NCI-H2171 treated with DMSO at 0.1 percent for 48 hours (cell line): ENCODE data around the gene KCNAB1.
"Not testable (repeated sequence)": the region's sequence is repeated elsewhere in the genome, so short reads cannot be mapped to it uniquely, and the experiment has no call there.

Source experiments
- DNase-seq: peaks from one replicate; lab custom pipeline; 2025; lab: John Stamatoyannopoulos, UW

Gene KCNAB1

DNA sequence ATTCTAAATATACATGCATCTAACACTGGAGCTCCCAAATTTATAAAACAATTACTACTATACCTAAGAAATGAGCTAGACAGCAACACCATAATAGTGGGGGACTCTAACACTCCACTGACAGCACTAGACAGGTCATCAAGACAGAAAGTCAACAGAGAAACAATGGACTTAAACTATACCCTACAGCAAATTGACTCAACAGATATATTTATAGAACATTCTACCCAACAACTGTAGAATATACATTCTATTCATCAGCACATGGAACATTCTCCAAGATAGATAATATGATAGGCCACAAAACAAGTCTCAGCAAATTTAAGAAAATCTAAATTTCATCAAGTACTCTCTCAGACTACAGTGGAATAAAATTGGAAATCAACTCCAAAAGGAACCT, 102.0 kb downstream of the KCNAB1 start:
- DNase-seq = not testable (repeated sequence)

DNA sequence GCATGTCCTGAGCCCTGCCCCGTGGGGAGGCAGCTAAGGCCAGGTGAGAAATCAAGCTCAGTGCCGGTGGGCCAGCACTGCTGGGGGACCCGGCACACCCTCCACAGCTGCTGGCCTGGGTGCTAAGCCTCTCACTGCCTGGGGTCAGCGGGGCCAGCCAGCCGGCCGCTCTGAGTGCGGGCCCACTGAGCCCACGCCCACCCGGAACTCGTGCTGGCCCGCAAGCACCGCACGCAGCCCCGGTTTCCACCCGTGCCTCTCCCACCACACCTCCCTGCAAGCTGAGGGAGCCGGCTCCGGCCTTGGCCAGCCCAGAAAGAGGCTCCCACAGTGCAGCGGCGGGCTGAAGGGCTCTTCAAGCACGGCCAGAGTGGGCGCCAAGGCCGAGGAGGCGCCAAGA, 103.7 kb downstream of the KCNAB1 start:
- DNase-seq = not testable (repeated sequence)

DNA sequence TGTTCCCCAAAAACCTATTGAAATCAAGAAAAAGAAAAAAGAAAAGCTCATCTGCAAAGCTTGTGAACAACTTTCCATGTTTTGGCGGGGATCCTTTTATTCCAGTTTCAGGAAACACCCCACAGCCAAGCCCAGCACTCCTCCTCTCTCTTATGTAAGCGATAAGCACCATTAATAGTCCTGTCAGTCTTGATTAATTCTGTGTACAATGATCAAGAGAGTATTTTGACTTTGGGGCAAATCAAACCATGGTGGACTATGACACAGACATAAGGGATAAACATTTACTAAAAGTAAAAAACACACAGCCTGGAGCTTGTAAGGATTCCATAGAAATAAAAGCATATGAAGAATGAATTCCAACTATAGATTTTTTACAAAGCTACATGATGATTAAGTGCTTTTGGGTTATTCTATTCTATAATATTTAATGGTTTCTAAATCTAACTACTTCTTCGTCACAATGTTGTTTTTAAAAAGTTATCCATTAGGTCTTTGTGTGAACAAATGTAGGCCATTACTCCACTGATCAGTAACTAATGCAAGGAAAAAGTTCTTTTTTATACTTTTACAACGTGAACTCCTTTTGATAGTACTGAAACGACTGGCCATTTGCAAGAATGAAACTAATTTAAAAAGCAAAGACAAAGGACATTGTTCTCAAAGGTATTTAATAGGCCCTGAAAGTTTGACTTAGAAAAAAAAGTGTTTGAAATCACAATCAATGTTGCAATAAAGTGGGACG, 106.5 kb downstream of the KCNAB1 start:
- no peak for DNase-seq

DNA sequence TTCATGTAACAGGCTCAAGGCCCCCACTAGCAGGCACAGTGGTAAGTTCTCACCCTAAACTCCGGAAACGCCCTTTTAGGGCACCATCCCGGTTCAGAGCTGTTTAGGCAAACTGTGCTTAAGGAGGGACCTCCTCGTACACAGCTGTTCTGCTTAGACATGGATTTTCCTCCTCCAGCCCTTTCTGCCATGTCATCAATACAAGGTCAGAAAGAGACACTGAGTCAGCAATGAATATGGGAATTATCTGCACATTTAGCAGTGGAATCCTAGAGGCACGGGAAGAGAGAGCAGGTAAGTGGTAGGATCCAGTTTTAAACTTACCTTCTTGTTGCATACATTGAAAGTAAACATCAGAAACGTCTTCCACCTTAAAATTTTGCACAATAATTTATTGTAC, 107.3 kb downstream of the KCNAB1 start:
- DNase-seq = no peak

DNA sequence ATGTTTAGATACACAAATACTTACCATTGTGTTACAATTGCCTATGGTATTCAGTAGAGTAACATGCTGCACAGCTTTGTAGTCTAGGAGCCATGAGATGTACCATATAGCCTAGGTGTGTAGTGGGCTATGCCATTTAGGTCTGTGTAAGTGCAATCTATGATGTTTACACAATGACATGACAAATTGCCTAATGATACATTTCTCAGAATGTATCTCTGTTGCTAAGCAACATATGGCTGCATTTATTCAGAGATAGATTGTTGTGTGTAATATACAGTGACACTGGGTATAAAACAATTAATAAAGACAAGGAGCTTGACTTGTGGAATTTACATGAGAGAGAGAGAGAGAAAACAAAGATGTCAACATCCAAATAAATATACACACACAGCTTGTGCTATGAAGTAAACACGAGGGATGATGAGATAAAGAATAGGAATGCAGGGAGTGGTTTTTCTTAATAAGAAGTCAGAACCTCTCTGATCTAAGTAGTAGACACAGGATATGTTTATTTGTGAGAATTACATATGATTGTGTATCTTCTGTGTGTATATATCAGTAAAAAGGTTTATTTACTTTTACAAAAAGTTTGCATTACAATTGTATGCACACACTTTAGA, 110.0 kb downstream of the KCNAB1 start:
- DNase-seq = no peak

DNA sequence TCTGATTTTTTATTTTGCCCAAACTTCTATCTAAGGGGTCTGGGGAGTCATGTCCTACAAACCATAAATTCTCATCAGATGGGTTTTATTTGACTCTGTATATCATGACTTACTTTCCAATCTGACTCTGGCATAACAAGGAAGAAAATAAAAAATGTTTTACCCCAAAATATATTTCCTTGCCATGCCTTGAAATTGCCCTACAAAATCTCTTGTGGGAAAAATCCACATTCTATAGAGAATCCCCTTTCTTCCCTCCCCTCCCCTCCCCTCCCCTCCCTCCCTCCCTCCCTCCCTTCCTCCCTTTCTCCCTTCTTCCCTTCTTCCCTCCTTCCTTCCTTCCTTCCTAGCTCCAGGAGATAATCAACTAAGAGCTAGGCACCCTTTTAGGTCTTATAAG, 110.8 kb downstream of the KCNAB1 start:
- not testable (repeated sequence) for DNase-seq

DNA sequence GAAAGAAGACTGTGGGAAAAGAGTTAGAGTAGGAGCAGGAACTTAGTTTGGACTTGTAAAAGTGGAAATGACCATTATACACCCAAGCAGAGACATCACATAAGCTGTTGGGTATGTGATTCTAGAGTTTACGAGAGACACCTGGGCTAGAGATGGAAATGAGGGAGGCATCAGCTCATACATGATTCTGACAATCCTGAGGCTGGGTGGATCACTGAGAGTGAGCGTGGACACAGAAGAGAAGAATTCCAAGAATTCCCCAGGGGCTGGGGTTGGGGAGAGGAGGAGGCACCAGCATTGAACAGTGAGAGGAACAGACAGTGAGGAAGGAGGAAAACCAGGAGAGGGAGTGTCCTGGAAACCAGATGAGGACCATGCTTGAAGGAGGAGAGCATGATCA, 113.5 kb downstream of the KCNAB1 start:
- DNase-seq = no peak

DNA sequence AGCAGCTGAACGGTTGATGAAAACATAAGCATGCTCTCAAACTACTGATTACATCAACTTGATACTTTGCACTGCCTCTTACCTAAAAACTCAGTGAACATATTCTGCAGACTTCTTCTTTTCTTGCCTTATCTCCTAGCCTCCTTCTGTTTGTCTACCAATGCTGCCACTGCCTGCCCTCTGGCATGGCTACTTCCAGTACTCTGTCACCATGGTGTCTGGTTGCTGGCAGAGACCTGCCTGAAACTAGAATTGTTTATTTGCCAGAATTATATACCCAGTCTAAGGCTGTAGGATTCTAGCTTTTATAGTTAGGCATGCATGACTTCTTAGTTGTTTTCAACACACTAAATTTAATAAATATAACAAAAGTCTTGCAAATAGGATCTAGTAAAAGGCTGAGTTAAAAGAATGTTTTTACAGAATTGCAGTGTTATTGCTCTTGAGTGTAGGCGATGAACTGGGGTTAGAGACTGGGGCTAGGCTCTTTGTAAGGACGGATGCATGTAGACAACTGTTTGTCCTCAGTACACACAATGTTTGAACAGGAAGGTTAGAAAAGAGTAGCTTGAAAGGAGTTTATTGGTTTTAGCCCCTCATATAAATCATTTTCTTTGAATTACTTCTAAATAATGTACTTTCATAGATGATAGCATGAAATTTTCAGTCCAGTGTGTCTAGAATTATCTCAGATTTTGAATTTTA, 116.3 kb downstream of the KCNAB1 start:
- DNase-seq = no peak

DNA sequence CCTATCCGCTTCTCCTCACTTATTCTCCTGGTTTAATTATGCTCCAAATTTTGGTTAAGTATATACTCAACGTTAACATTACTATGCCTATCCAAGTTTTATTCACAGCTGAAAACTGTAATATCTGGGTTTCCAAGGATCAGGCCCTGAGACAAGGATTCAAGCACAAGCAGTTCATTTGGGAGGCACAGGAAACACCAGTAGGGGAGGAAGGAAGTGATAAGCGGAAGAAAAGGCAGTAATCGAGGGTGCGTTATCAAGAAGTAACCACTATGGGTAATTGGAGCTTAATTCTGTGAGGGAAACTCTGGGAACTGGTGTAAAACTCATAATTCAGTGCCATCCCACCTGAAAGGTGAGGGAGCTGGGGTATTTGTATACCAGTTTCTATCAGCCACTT, 120.3 kb downstream of the KCNAB1 start:
- DNase-seq = no peak

DNA sequence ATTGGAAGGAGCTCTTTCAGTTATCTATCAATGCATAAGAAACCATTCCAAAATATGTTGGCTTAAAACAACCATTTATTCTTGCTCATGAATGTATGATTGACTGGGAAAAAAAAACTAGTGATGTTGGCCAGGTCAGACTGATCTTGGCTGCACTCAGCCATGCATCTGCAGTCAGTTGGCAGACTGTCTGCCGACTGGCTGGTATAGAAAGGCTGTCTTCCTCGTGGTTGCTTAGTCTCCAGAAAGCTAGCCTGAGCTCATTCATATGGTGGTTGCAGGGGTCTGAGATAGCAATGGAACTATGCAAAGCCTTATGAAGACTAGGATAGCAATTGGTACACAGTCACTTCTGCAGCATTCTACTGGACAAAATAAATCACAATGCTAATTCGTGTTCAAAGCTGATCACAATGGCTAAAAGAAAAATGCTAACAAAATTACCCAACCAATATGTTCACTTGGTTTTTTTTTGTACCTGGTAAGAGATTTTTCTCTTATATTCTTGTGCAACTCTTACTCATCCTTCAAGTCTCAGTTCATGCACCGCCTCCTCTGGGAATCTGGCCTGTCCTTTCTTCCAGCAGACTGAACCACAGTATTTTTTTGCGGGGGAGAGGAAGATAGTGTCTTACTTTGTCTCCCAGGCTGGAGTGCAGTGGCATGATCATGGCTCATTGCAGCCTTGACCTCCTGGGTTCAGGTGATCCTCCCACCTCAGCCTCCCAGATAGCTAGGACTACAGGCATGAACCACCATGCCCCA, 126.8 kb downstream of the KCNAB1 start:
- no peak for DNase-seq

DNA sequence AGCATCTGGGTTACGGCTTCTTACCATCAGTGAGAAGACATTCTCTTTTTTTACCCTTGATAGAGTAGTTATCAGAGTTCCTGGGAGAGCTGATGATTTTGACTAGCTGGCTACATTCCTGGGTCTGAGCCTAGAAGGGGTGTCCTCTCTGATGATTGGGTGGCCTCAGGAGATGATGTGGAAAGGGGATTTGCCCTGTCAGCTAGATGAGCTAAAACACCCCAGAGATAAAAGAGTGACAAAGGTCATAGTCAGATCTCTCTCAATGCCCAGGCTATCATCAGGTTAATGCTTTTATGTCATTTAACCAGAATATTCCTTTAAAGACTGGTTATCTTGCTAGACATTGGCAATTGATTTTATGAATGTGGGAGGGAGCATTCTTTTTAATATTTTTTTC, 130.2 kb downstream of the KCNAB1 start:
- DNase-seq = no peak

DNA sequence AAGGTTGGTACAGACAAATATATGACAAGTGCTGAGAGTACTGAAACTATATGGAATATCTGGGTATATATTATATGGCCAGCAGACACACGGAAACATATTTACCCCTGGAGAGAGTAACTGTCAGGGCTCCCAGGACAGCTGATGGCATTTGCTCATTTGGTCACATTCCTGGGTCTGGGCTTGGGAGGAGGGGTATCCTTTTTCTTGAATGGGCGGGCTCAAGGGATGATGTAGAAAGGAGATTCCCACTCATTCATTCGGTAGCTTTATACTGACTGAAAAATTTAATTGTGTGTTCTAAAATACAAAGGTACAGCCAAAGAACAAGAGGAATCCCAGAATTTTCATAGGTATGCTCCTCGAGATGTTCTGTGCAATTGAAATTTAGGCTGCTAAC, 131.0 kb downstream of the KCNAB1 start:
- DNase-seq = no peak

DNA sequence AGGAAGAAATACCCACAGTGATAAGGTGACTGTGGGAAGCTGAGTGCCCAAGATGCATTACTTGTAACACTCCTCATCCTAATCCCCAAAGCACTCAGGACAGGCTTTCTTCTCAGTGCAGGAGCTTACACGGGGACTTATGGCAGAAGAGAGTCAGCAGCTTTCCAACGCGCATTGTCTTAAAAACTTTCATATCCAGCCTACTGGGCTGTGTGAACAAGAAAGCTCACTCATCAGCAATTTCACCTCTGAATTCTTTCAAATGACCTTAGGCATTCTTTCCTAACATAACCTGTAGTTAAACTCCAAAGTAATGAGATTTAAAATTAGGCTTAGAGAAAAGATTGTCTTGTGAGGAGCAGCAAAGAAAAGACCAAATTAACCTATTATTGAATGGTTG, 132.3 kb downstream of the KCNAB1 start:
- no peak for DNase-seq

DNA sequence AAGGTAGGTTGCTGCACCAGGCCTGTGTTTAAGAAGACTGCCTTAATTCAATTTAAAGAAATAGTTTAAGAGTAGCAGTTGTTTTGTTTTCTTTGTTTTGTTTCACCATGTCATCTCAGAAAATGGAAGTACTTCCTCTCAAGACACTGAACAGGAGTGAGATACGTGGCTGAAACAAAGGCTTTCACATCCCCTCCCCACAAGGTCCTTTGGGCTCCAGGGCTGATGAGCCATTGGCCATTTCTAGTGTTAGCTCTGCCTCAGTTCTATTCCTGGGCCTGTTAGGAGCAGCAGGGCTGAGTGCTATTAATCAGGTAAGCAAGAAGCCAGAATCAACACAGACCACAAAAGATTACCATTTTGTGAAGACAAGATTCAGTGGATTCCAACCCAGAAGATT, 132.8 kb downstream of the KCNAB1 start:
- no peak for DNase-seq

DNA sequence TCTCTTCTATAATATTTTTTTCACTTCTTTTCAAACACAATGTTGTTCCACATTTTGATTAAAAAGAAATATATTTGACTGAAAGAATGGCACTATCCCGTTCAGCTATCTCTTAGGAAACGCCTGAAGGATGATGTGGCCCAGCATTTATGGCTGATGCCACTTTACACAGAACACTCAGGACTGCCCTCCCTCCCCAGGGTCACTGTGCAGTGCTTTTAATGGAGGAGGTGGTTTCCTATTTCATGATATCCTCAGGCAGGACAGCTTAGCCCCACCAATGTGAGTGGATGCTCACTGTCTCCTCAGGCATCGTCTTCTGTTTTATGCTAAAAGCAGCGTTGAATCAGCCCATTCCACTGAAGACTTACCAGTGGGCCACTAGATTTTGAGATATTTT, 135.9 kb downstream of the KCNAB1 start:
- no peak for DNase-seq

DNA sequence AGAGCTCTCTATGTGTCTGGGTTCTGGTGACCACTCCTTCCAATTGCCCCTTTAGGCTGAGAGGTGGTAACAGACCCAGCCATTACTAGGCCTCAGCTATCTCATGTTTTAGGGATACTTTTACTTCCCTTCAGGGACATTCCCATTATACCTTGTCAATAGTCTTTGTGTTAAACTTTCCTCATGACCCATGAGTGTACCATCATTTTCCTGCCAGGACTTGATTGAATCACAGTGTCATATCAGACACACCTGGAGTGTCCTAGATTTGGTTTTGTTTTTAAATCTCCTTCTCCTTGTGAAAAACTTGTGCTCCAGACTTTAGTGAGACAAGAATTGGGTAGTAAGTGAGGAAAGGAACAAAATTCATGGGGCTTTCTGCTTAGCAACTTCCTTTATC, 136.6 kb downstream of the KCNAB1 start:
- no peak for DNase-seq

DNA sequence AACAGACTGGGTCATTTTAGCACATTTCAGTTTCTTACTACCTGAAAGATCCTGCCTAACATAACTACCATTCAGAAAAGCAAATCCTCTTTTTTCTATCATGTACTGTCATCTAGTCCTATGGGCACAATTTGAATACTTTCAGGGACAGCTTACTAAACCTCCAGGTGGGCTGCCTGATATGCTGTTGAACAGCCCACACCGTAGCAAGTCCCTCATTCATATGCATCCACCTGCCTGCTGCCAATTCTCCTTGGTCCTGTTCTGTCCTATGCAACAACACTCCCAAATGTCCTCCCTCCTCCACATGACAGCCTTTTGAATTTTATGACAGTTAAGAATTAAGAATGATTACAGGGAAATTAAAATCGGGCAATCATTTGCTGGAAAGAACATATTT, 137.9 kb downstream of the KCNAB1 start:
- DNase-seq = no peak

DNA sequence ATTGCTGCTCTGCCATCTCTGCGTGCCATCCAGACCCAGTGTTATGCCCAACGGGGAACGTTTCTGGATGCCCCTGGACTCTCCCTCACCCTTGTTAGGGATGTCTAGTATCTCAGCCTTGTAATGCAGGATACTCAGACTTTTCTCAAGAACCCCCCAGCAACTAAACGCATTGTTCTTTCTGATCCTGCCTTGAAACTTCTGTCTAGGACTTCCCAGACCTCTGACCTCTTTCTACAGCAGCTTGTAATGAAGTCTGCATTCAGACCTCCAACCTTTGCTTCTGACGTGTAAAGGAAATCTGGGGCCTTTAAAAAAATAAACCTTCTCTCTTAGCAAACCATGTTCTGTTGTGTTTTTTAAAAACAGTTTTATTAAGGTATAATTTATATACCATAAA, 139.5 kb downstream of the KCNAB1 start:
- no peak for DNase-seq

DNA sequence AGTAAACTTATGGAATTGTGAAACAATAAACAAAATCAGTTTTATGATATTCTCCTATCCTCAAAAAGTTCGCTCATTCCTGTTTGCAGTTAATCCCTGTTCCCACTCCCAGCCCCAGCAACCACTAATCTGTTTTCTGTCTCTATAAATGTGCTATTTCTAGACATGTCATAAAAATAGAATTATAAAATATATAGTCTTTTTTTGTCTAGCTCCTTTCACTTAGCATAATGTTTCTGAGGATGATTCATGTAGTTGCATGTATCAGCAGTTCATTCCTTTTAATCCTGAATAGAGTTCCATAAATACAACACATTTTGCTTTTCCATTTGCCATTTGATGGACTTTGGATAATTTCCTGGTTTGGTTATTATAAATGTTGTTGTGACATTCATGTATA, 140.0 kb downstream of the KCNAB1 start:
- no peak for DNase-seq

DNA sequence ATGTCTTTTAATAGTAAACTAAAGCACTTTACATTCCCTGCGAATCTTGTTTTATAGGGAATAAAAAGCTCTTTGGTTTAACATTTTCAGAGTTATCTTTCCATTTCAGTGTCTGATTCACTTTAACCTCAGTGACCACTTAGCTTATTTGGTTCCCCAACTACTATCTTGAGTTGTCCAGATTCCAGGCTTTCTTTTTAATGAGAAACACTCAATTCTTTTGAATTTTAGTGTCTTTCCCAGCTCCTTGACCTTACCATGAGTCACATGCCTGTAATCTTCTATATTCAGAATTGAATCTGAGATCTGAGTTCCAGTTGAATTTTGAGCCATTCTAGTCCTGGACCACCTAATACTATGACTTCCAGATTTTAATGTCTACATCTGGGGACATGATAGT, 144.4 kb downstream of the KCNAB1 start:
- no peak for DNase-seq

DNA sequence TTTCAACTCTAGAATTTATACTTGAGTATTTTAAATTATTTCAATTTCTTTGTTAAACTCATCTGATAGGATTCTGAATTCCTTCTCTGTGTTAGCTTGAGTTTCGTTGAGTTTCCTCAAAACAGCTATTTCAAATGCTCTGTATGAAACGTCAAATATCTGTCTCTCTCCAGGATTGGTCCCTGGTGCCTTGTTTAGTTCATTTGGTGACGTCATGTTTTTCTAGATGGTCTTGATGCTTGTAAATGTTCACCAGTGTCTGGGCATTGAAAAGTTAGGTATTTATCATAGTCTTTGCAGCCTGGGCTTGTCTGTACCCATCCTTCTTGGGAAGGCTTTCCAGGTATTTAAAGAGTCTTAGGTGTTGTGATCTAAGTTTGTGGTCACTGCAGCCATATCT, 151.1 kb downstream of the KCNAB1 start:
- DNase-seq = no peak

DNA sequence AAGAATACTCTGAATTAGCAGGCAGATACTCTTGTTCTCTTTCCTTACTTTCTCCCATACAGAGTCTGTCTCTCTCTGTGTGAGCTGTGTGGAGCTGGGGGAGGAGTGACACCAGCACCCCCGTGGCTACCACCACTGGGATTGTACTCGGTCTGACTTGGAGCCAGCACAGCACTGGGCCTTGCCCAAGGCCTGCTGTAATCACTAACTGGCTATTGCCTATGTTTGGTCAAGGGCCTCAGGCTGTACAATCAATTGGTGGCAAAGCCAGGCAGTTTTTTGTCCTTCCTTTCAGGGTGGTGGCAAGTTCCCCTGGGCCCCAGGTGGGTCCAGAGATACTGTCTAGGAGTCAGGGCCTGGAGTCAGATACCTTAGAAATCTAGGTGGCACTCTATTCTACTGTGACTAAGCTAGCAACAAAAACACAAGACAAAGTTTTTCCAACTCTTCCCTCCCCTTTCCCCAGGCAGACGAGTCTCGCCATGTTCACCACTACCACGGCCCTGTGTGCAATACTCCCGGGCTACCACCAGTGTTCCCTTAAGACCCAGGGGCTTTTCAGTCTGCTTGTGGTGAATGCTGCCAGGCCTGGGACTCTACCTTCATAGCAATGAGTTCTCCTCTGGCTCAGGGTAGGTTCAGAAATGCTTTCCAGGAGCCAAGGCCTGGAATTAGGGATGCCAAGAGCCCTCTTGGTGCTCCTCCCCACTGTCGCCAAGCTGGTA, 151.8 kb downstream of the KCNAB1 start:
- DNase-seq = no peak
